ENCODE results near the gene MTSS2.
A peak's percentile ranks its signal among the peaks of the same experiment; 100 is the strongest.
"Not testable (repeated sequence)": the region's sequence is repeated elsewhere in the genome, so short reads cannot be mapped to it uniquely, and the experiment has no call there.

Gene MTSS2

GRCh38 chr16:70653809-70654771 lies 31.8 kb downstream of the MTSS2 start:
- DNase-seq (ENCODE audit: low spot score) = peak; percentile 89

GRCh38 chr16:70653406-70653805 lies 32.4 kb downstream of the MTSS2 start:
- DNase-seq (ENCODE audit: low spot score) = no peak

GRCh38 chr16:70652322-70652721 lies 33.5 kb downstream of the MTSS2 start:
- DNase-seq (ENCODE audit: low spot score) = no peak

GRCh38 chr16:70651524-70651923 lies 34.3 kb downstream of the MTSS2 start:
- DNase-seq (ENCODE audit: low spot score) = no peak

- DNase-seq (ENCODE audit: low spot score) = no peak
Measured at GRCh38 chr16:70650216-70650615, 35.6 kb downstream of the MTSS2 start.

- DNase-seq (ENCODE audit: low spot score) = no peak
Measured at GRCh38 chr16:70649300-70649699, 36.6 kb downstream of the MTSS2 start.

- no peak for DNase-seq (ENCODE audit: low spot score)
Measured at GRCh38 chr16:70648606-70649005, 37.2 kb downstream of the MTSS2 start.

GRCh38 chr16:70647441-70648359 lies 38.2 kb downstream of the MTSS2 start:
- no peak for DNase-seq (ENCODE audit: low spot score)

GRCh38 chr16:70646260-70647241 lies 39.3 kb downstream of the MTSS2 start, which contains the start of gene IL34:
Gene IL34, plus strand, starts transcription at chr16:70646559. Its CDS starts 389 bp downstream, at chr16:70646948.
- DNase-seq (ENCODE audit: low spot score) = no peak

- DNase-seq (ENCODE audit: low spot score) = no peak
Measured at GRCh38 chr16:70644763-70645597, 40.9 kb downstream of the MTSS2 start.

- DNase-seq (ENCODE audit: low spot score) = not testable (repeated sequence)
Measured at GRCh38 chr16:70643264-70643663, 42.6 kb downstream of the MTSS2 start.

GRCh38 chr16:70642633-70643032 lies 43.2 kb downstream of the MTSS2 start:
- DNase-seq (ENCODE audit: low spot score) = no peak

- DNase-seq (ENCODE audit: low spot score) = no peak
Measured at GRCh38 chr16:70638814-70639792, 46.8 kb downstream of the MTSS2 start.

Data from kidney capillary endothelial cell (primary cell).